Calu3 (cell line): ENCODE results near the gene COL19A1. TPM values are rescaled to one million over a fixed set of nuclear protein-coding genes. Genes with fewer than 3 reads are reported as not detected.

Source experiments
- BruUV-seq: library from RNA; stranded (reverse); fragments of 400-500 nt; replicated peaks from 2 replicates; lab custom pipeline; 2021; lab: Mats Ljungman, UMichigan
- CTCF ChIA-PET: fragments of 300-600 bp; sonication (Branson Sonifier 250); formaldehyde crosslinking; loops from one replicate; lab custom pipeline; 2022; ENCODE audit warnings: antibody characterized with exemption; lab: Charles Lee
- DNase-seq: peaks from one replicate; pipeline ENCODE4 v3.0.0; 2022
- H3K27ac Mint-ChIP-seq: one replicate; pipeline ENCODE4 v1.8.0; 2022; ENCODE audit warnings: mixed read lengths; ENCODE audit not compliant: unreplicated experiment
- H3K27me3 Mint-ChIP-seq: one replicate; pipeline ENCODE4 v1.8.0; 2022; ENCODE audit warnings: mixed read lengths; ENCODE audit not compliant: unreplicated experiment
- H3K36me3 Mint-ChIP-seq: one replicate; pipeline ENCODE4 v1.8.0; 2022; ENCODE audit warnings: mild to moderate bottlenecking, moderate library complexity, mixed read lengths; ENCODE audit not compliant: insufficient read depth, unreplicated experiment
- H3K4me1 Mint-ChIP-seq: one replicate; pipeline ENCODE4 v1.8.0; 2022; ENCODE audit warnings: mild to moderate bottlenecking, low read depth, mixed read lengths; ENCODE audit not compliant: unreplicated experiment
- H3K4me3 Mint-ChIP-seq: one replicate; pipeline ENCODE4 v1.8.0; 2022; ENCODE audit warnings: mild to moderate bottlenecking, low read depth, moderate library complexity, mixed read lengths; ENCODE audit not compliant: unreplicated experiment
- H3K9me3 Mint-ChIP-seq: one replicate; pipeline ENCODE4 v1.8.0; 2022; ENCODE audit warnings: low read depth, mixed read lengths; ENCODE audit not compliant: unreplicated experiment
- CTCF ChIP-seq: fragments of 200-600 bp; IDR thresholded peaks from one replicate; pipeline ENCODE4 v1.8.0; 2022; ENCODE audit warnings: antibody characterized with exemption; ENCODE audit not compliant: unreplicated experiment
- intact Hi-C: fragments of 100-400 bp; cut with micrococcal nuclease; formaldehyde crosslinking; loops from one replicate; pipeline ENCODE4 v1.10.0; 2022; ENCODE audit not compliant: unreplicated experiment
- total RNA-seq: library from RNA; stranded (reverse); gene quantifications from 2 replicates; pipeline ENCODE4 v1.2.3, GENCODE V29; 2022

COL19A1 gene
- total RNA-seq, 1 experiment from 2014 or later: not detected

DNA sequence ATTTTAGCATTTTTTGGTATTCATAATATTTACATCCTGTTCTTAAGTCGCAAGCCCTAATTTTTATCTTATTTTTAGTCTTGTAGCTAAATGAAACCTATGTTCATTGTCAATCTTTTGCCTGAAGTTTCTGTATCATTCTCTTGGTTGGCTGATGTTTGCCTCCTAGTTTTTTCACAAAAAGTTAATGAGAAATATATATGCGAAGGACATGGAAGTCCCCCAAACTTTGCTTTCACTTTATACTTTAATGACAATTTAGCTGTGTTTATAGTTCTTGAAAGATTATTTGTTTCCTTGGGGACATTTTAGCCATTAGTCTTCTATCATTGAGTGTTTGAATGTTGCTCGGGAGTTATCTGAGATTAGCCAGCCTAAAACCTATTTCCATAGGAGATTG, 118.2 kb downstream of the COL19A1 start:
- Mint-ChIP-seq H3K4me1 (no peaks in the 10 kb centered on the region), H3K9me3 (no peaks in the 10 kb centered on the region), H3K36me3 (no peaks in the 10 kb centered on the region), H3K4me3 (no peak overlapping the region), H3K27me3 (no peaks in the 10 kb centered on the region), H3K27ac (no peak overlapping the region)
- intact Hi-C loops: no loop called here
- TF ChIP-seq CTCF: no peak
- BruUV-seq: no TSS peak
- DNase-seq: no peak
- CTCF ChIA-PET: no interaction called here

DNA sequence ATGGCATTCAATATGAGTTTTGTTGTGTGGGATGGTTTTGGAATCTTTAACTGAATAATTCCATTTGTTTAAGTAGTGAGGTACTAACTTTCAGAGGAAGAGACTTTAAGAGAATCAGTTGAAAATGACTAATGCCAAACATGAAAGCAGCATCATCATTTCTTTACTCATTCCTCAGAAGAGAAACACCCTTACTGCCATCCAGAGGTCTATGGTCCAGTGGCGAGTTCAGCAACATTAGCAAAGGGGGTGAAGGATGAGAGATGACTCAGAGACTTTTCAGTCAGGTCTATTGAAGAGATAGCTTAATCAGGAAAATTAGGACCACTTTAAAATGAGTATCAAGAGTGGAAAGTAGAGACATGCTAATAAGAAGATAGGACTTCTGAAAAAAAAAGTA, 118.8 kb downstream of the COL19A1 start:
- Mint-ChIP-seq H3K27ac (no peak overlapping the region), H3K36me3 (no peaks in the 10 kb centered on the region), H3K9me3 (no peaks in the 10 kb centered on the region), H3K27me3 (no peaks in the 10 kb centered on the region), H3K4me3 (no peak overlapping the region), H3K4me1 (no peaks in the 10 kb centered on the region)
- intact Hi-C loops: no loop called here
- BruUV-seq: no TSS peak
- CTCF ChIA-PET: interaction anchor here (0.6 to 1.1 kb wide), 2 partner anchors 34 to 60 kb away, joined by 3 read pairs; no protein-coding TSS in a partner anchor
- TF ChIP-seq CTCF: no peak
- DNase-seq: no peak

DNA sequence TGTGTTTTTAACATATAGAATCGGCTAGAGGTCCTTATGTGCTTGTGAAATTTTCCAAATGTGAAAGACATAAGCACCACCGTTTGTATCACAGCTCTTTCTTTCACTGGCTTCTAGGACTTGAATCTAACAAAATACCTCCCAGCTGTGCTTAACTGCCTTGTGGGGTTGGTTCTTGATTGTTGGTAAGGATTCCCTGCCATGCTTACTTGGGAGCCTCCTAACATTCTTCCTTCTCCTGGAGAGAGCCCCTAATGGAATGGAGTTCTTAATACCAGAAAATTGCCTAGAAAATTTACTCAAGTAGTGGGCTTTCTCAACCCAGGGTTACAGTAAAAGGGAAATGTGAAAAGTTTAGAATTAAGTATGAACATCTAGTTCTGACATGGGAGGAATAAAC, 121.2 kb downstream of the COL19A1 start:
- intact Hi-C loops: no loop called here
- Mint-ChIP-seq H3K4me1 (no peaks in the 10 kb centered on the region), H3K27ac (no peak overlapping the region), H3K27me3 (no peaks in the 10 kb centered on the region), H3K36me3 (no peaks in the 10 kb centered on the region), H3K9me3 (peaks cover 3% of the 10 kb centered on the region), H3K4me3 (no peak overlapping the region)
- BruUV-seq: no TSS peak
- no peak for TF ChIP-seq CTCF
- CTCF ChIA-PET: no interaction called here
- no peak for DNase-seq

GRCh38 chr6:69988458-69989126, 122.2 kb downstream of the COL19A1 start:
- peaks cover 3% of the 10 kb centered on the region for H3K9me3 Mint-ChIP-seq
- DNase-seq: no peak
- H3K4me3 Mint-ChIP-seq: no peak overlapping the region
- no peaks in the 10 kb centered on the region for H3K4me1 Mint-ChIP-seq
- CTCF ChIA-PET: interaction anchor here (0.7 kb wide), 1 partner anchor 14 kb away, joined by 3 read pairs; no protein-coding TSS in a partner anchor
- no TSS peak for BruUV-seq
- no peaks in the 10 kb centered on the region for H3K27me3 Mint-ChIP-seq
- H3K36me3 Mint-ChIP-seq: no peaks in the 10 kb centered on the region
- no peak overlapping the region for H3K27ac Mint-ChIP-seq
- TF ChIP-seq CTCF: no peak
- intact Hi-C loops: no loop called here
